Activated CD8-positive, alpha-beta memory T cell treated with anti-CD3 and anti-CD28 coated beads, Interleukin-2, amount 50 U/mL, for 24 hours (primary cell): ENCODE data around the gene NCAM1.

Source experiments
- DNase-seq: peaks from one replicate; pipeline ENCODE4 v3.0.0-alpha.2; 2020; ENCODE audit errors: extremely low read depth

The NCAM1 gene

DNA sequence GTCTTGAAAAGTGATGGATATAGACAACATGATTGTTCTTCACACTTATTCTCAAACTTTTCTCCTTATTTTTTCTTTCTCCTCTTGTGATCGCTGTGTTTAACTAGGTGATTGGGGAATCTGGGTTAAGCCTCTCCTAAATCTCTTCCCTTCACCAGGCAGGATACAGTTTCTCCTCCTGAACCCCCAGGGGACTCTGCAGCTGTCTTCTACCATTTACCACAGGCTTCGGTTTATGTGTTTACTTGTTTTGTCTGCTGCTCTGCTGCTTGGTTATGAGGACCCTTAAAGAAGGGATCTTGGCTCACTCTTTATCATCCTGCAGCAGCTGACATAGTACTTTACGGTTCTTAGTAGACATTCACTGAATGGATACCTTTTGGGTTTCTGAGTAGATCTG lies 124.2 kb downstream of the NCAM1 start:
- no peak for DNase-seq

- no peak for DNase-seq
These were observed 126.5 kb downstream of the NCAM1 start for GRCh38 chr11:113087706-113088105.

- DNase-seq = no peak
These were observed 129.7 kb downstream of the NCAM1 start for GRCh38 chr11:113090716-113091480.

DNA sequence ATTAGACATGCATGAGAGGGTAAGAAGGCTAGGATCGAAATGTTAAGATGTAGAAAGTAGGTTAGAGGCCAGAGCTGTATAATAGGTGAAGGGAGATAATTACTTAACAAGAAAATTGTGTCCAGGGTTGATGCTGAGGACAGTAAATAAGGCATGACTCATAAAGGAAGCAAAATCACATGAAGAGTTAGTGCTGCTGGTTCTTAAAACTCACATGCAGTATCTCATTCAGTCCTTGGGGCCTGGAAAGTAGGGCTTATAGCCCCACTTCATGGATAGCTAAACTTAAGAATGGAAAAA lies 130.2 kb downstream of the NCAM1 start:
- DNase-seq = no peak

DNA sequence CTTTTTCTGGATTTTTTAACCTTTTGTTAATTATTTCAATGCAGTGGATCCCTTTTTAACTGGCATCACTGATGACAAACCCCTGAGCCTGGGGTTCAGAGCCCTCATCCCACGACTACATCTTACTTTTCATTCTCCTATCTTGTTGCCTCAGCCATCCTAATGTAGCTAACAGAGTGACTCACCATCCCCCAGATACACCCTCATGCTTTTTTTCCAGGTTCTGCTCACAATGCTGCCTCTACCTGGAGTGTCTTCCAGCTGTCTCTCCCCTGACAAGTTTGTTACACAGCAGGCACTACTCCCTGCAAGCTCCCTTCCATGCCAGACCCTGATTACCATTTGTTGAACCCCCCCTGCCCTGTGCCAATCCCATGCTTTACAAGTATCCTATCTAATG lies 135.4 kb downstream of the NCAM1 start:
- DNase-seq = no peak

- no peak for DNase-seq
These were observed 142.9 kb downstream of the NCAM1 start for GRCh38 chr11:113103932-113104690.

- no peak for DNase-seq
These were observed 143.6 kb downstream of the NCAM1 start for GRCh38 chr11:113104691-113105251.

- no peak for DNase-seq
These were observed 144.4 kb downstream of the NCAM1 start for GRCh38 chr11:113105592-113105991.

DNA sequence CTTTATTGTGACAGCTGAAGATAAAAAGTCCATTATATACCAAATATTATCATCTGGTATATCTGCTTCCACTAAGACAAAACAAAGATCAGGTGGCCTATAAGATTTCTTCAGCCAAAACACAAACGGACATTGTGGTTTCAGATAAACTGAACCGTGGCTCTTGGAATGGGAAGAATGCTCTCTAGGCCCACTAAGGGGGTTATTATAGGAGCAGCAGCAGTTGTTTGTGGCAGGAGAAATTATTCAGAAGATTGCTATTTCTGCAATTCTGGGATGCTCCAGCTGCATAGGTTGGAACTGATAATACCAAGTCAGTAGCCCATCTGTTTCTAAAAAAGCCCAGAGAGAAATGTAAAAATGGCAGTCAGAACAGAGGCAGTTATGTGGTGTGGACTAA lies 145.3 kb downstream of the NCAM1 start:
- no peak for DNase-seq

- no peak for DNase-seq
These were observed 148.8 kb downstream of the NCAM1 start for GRCh38 chr11:113110046-113110445.

DNA sequence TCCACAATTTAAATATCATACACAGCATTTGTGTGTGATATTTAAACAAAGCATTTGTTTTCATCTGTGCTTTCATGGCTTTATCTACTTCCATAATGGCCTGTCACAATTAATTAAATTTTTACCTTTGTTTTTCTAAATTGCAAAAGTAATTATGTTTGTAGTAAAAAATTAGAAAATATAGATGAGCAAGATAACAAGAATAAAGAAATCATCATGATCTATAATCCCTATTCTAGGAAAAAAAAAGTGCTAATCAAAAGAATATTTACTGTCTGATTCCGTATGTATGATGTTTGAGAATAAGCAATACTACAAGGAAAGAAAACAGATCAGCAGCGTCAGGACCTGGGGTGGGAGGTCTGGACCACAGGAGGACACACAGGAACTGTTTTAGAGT lies 149.9 kb downstream of the NCAM1 start:
- DNase-seq = no peak

GRCh38 chr11:113112307-113112706 lies 151.1 kb downstream of the NCAM1 start:
- no peak for DNase-seq

GRCh38 chr11:113113801-113114704 lies 152.8 kb downstream of the NCAM1 start:
- DNase-seq = no peak

DNA sequence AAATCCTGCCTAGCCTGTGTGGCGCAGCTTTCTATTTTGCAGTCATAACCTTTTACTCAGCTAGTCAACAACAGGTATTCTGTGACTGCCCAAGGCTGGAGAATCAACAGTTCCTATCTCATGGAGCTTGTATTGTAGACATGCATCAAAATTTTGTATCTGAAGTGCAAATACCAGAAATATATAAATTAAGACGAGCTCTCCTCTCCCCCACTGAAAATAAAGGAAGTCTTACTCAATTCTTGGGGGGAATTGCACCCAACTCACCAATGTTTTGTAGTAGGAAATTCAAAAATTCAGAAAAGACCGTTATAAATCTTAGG lies 153.4 kb downstream of the NCAM1 start:
- no peak for DNase-seq

DNA sequence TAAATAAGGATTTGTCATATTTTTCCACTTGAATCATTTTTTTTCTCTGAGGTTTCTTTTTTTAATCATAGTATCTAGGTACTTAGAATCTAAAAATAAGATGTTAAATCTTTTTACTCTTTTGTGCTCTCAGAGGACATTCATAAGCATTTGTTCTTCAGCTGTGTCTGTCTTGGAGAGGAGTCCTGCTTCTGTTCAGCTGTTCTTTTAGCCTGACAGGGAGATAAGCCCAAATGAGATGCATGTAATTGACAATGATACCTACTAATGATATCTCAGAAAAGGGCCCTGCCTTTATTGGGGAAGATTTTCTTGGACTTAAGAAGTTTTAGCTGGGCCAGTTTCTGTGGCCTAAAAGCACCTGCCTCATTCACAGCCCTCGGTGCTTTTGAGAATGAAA lies 156.9 kb downstream of the NCAM1 start:
- no peak for DNase-seq

DNA sequence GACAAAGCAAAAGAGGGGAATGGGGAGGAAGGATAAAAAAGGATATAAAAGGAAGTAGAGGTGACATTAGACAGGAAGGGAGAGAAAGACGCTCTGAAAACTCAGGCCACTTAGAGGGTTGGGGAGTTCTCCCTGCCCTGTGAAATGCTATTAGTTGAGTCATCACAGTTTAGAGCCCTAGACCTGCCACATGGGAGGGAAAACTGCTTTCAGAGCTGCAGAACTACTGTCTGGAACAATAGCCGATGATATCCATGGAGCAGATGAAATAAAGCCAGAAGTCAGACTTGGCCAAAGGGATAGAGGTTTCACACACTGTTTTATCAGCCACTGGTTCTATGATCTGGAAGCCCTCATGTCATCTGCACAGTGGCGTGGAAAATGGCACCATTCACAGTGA lies 157.9 kb downstream of the NCAM1 start:
- no peak for DNase-seq

GRCh38 chr11:113119966-113120736 lies 158.9 kb downstream of the NCAM1 start:
- no peak for DNase-seq

GRCh38 chr11:113121746-113122145 lies 160.5 kb downstream of the NCAM1 start:
- no peak for DNase-seq

GRCh38 chr11:113124006-113124405 lies 162.8 kb downstream of the NCAM1 start:
- DNase-seq = no peak

DNA sequence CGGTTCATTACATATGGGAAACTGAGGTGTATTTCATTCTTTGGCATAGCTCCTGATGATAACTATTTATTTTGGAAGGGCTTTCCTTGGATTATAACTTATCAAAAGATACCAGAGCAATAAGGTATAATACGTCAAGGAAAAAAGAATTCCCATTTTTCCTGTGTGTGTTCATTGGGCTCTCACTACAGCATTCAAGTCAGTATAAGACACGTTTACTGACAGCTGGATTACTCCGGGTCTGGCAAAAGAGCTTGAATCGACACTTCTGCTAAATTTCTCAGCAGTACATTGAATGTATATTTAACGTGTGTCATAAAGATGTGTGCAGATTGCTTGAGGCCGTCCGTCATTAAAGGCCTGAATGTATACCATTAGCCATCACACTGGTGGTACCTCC lies 163.4 kb downstream of the NCAM1 start:
- DNase-seq = no peak

DNA sequence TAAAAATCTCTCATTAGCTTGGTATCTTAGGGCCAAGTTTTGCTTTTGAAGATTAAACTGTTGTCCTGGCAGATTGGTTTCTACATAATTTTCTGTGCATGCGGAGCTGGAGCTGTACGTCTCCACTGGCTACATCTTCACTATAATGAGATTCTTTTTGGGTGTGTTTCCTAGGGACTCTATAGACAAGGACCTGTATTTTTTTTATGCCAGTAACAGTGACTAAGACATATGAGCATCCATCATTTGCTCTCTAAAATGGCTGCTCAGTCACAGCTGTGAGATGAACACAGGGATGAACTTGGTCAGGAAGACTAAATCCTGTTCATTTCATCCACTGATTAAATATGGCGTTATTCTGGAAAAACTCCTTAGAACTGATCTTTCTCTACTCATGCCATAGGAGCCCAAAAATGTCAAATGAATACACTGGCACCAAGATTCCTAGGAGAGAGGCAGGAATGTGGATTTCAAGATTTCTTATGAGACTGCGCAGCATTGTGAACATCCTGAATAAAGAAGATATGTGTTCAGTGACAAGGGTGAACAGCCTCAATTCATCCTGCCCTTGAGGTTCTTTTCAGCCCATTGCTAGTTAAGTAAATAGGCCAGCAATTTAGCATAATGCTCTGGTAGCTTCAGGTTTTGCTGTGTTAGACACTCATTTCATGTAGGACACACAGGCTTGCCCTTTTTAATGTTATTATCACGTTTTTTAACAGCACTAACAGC lies 168.2 kb downstream of the NCAM1 start:
- DNase-seq = no peak
